LNCAP (cell line): ENCODE measurements around the gene ACYP2.

Experiments used
- CTCF ChIP-seq: fragments of 450-650 bp; IDR thresholded peaks from 2 replicates; pipeline ENCODE4 v1.5.1; 2017; ENCODE audit warnings: mild to moderate bottlenecking

ACYP2 gene

GRCh38 chr2:54158311-54158710, 42.9 kb downstream of the ACYP2 start:
- no peak for TF ChIP-seq CTCF

- TF ChIP-seq CTCF, result no peak
These were observed 46.4 kb downstream of the ACYP2 start for GRCh38 chr2:54161660-54162424.

GRCh38 chr2:54164106-54164505, 48.7 kb downstream of the ACYP2 start:
- no peak for TF ChIP-seq CTCF

GRCh38 chr2:54166121-54166773, 50.8 kb downstream of the ACYP2 start:
- no peak for TF ChIP-seq CTCF

GRCh38 chr2:54176577-54176976, 61.2 kb downstream of the ACYP2 start:
- no peak for TF ChIP-seq CTCF

GRCh38 chr2:54183281-54183680, 67.9 kb downstream of the ACYP2 start:
- TF ChIP-seq CTCF, result no peak

GRCh38 chr2:54183972-54184371, 68.6 kb downstream of the ACYP2 start:
- TF ChIP-seq CTCF, result no peak
